PFSK-1 (cell line): ENCODE data around the gene UPK3BL1. TPM values are rescaled to one million over a fixed set of nuclear protein-coding genes. Genes with fewer than 3 reads are reported as not detected.
"Not testable (repeated sequence)": the region's sequence is repeated elsewhere in the genome, so short reads cannot be mapped to it uniquely, and the experiment has no call there.

Source experiments
- FOXP2 ChIP-seq: optimal IDR thresholded peaks from 2 replicates; pipeline ENCODE3; 2011; ENCODE audit warnings: borderline replicate concordance, control low read depth, inconsistent platforms; ENCODE audit not compliant: insufficient read depth; ENCODE audit errors: extremely low read length, extremely low read depth
- POLR2AphosphoS5 ChIP-seq: IDR thresholded peaks from 2 replicates; pipeline ENCODE4 v1.6.1; 2012; ENCODE audit warnings: low read depth, mild to moderate bottlenecking, control low read depth, low read length, moderate library complexity
- REST ChIP-seq, 2 experiments: IDR thresholded peaks; 2 replicates each; pipeline versions ENCODE4 v1.6.1 to v1.8.0; 2011 to 2012; ENCODE audit warnings: low read depth in 2 of 2, low read length in 2 of 2, control low read depth in 1 of 2, inconsistent platforms in 1 of 2, mild to moderate bottlenecking in 1 of 2, moderate library complexity in 1 of 2; ENCODE audit not compliant: insufficient read depth in 1 of 2
- SIN3A ChIP-seq: IDR thresholded peaks from 2 replicates; pipeline ENCODE4 v1.6.1; 2012; ENCODE audit warnings: mild to moderate bottlenecking, low read length, moderate library complexity, borderline replicate concordance; ENCODE audit not compliant: insufficient read depth
- TAF1 ChIP-seq: IDR thresholded peaks from 2 replicates; pipeline ENCODE4 v1.6.1; 2012; ENCODE audit warnings: low read length, control low read depth, borderline replicate concordance; ENCODE audit not compliant: insufficient read depth
- polyA plus RNA-seq: library from polyadenylated mRNA; unstranded; fragments of >200 nt; gene quantifications from one replicate; pipeline ENCODE4 v1.2.1, GENCODE V29; 2012; ENCODE audit warnings: low read depth, missing spikeins; ENCODE audit not compliant: insufficient read length

The UPK3BL1 gene
- polyA plus RNA-seq = 4.8 TPM

GRCh38 chr7:102642691-102643090 is at the start of gene UPK3BL1:
Gene UPK3BL1 (minus strand): TSS chr7:102642791. CDS start chr7:102642741, 50 bp downstream.
- not testable (repeated sequence) for TF ChIP-seq TAF1, SIN3A, FOXP2

GRCh38 chr7:102671166-102671955 is 28.8 kb upstream of the UPK3BL1 start, which contains the start of gene POLR2J2:
Gene POLR2J2 (minus strand): TSS chr7:102671663. CDS start chr7:102671601, 62 bp downstream.
- not testable (repeated sequence) for TF ChIP-seq POLR2AphosphoS5; REST (IDR thresholded peaks at IDR 0.05; ENCODE audit: insufficient read depth in 1 of 2, low read depth in 2 of 2, low read length in 2 of 2); TAF1

- TF ChIP-seq POLR2AphosphoS5, SIN3A, FOXP2: not testable (repeated sequence)
These were observed 7.3 kb upstream of the UPK3BL1 start, which contains the start of gene SPDYE2B for GRCh38 chr7:102649924-102650323. Gene SPDYE2B (plus strand): TSS chr7:102650319. CDS start chr7:102652349, 2,030 bp downstream.

- TF ChIP-seq POLR2AphosphoS5, FOXP2, SIN3A: not testable (repeated sequence)
These were observed 26.0 kb downstream of the UPK3BL1 start, which contains the start of gene RASA4 for GRCh38 chr7:102616507-102617125. Gene RASA4 (minus strand): TSS chr7:102616756. CDS start chr7:102616689, 67 bp downstream.
